Endothelial cell of hepatic sinusoid (primary cell): ENCODE measurements around the gene CPED1.
"Not testable (repeated sequence)": the region's sequence is repeated elsewhere in the genome, so short reads cannot be mapped to it uniquely, and the experiment has no call there.

Experiments used
- in situ Hi-C: cut with HindIII; loops from 2 replicates; pipeline ENCODE4 v1.10.0; 2017; ENCODE audit warnings: low sequenced_read_pairs

The CPED1 gene

DNA sequence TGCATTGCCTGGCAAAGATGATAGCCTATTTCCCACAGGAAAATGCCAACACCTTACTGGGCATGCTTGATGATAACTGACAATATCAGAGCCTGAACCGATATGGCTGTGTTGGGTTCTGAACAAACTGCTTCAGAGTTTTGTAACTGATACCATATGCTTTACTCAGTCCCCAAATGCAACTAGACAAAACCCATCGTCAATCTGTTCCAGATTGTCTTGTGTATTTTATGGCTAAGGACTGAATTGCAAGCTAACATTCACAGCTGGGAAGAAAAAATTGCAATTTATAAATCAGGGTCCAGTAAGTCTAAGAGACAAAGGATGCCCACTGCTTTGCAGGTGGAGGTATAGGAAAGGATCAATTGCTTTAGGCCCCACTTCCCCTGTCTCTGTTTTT is 223.5 kb downstream of the CPED1 start:
- in situ Hi-C loops, result loop anchor here (5.0 kb wide), 1 partner anchor 45 kb away; no protein-coding TSS in a partner anchor

DNA sequence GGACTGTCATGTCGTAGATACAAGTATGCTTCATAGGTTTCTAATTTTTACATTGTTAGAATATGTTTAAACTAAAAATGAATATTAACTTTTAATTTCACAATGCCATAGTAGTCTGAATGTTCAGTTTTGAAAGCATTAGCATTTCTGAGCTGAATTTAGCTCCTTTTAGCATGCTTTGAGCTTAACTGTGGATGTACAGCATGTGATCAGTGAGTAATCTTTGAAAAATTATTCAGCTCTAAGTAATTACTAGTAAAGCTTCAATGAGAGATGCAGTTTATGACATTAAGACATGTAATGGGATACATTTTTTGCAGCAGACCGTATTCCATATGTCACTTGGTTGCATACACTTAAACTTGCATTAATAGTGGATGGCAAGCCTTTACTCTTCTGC is 226.1 kb downstream of the CPED1 start:
- in situ Hi-C loops, result loop anchor here (5.0 kb wide), 1 partner anchor 43 kb away; no protein-coding TSS in a partner anchor

DNA sequence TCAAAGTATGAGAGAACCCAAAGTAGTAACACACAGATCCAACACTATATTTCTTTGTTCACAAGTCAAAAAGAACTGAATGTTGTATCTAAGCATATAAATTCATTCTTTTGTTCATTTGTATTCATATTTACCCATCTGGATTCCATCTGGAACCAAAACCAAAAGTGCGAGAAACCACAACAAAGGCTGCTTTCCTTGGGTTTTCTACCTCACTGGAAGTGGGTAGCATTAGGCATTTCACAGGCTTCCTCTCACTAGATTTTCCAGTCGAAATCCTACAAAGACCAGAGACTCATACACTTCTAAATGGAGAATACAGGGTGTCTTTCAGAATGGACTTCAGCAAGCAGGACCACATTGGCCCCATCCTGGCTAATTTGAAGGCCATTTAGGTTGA is 230.5 kb downstream of the CPED1 start:
- in situ Hi-C loops, result no loop called here

DNA sequence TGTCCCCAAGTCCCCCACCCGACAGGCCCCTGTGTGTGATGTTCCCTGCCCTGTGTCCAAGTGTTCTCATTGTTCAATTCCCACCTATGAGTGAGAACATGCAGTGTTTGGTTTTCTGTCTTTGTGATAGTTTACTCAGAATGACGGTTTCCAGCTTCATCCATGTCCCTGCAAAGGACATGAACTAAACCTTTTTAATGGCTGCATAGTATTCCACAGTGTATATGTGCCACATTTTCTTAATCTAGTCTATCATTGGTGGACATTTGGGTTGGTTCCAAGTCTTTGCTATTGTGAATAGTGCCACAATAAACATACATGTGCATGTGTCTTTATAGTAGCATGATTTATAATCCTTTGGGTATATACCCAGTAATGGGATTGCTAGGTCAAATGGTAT is 232.6 kb downstream of the CPED1 start:
- in situ Hi-C loops, result not testable (repeated sequence)

DNA sequence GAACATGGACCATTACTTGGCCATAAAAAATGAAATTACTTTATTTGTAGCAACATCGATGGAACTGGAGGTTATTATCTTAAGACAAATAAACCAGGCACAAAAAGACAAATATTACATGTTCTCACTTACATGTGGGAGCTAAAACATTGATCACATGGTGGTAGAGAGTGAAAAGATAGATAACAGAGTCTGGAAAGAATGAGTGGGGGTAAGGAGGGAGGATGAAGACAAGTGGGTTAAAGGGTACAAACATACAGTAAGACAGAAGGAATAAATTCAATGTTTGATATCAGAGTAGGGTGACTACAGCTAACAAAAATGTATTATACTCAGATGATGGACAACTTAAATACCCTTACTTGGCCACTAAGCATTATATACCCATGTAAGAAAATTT is 240.3 kb downstream of the CPED1 start:
- in situ Hi-C loops, result no loop called here

DNA sequence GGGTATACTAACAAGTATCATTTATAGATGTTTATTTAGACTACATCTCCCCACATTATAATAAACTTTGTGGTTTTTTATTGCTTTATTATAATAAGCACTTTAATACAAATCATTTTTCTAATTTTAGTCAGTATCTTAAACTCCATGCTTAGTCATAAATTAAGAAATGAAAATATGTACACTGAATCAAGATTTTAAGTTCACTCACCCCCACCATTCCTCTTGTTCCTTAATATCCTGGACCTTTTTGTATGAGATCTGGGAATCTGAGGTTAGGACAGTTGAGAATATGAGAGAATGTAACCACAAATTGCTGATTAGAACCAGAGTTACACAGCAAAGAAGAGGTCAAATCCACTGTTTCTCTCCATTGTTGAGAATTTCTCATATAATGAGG is 246.7 kb downstream of the CPED1 start:
- in situ Hi-C loops, result no loop called here

DNA sequence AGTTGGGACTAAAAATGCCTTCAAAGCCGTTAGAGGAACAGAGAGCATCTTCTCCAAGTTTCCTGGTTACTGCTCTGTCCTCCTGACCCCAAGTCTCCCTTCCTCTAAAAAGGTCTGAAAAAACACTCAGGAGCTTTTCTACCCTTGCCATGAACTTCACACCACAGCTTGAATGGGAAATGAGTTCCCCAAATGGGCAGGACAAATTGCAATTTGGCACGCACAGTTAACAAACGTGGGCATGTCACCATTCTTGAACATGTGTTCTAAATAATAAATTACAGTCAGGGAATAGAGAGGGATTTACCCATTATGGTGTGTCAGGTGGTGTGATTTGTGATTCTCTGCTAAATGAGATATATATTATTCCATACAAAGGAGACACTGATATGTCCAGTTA is 249.1 kb downstream of the CPED1 start:
- in situ Hi-C loops, result no loop called here

DNA sequence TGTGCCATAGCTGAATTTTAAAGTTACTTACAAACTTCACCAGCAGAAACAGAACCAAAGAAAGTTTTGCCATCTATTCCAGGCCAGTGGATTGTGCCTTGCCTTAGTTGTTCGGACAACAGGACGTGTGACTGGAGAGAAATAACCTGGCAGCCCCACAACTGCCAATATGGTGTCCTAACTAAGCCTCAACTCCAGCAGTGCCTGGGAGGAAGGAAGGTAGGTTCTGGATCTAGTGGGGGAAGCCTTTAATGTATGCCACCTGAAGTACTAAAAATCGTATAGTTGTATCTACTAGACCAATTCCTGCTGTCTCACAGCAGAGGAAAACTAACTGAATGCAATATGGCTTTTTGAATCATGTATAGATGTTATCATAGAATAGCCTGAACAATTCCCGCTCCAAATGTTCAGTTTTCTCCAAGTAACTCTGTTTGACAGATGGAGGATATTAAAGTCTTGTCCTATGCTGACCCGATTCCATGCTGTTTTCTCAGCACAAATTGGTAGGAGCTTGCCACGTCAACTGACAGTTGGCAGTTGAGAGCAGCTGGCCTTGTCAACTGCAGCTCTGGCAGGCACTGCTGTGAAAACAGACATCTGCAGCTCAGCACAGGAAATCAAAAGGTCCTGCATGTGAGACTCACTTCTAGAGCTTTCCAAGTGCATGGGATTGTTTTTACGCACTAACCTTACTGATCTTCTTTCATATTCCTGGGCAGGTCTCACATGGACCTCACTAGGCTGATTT is 255.8 kb downstream of the CPED1 start:
- in situ Hi-C loops, result no loop called here

DNA sequence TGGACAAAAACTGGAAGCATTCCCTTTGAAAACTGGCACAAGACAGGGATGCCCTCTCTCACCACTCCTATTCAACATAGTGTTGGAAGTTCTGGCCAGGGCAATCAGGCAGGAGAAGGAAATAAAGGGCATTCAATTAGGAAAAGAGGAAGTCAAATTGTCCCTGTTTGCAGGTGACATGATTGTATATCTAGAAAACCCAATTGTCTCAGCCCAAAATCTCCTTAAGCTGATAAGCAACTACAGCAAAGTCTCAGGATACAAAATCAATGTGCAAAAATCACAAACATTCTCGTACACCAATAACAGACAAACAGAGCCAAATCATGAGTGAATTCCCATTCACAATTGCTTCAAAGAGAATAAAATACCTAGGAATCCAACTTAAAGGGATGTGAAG is 262.9 kb downstream of the CPED1 start:
- in situ Hi-C loops, result not testable (repeated sequence)

DNA sequence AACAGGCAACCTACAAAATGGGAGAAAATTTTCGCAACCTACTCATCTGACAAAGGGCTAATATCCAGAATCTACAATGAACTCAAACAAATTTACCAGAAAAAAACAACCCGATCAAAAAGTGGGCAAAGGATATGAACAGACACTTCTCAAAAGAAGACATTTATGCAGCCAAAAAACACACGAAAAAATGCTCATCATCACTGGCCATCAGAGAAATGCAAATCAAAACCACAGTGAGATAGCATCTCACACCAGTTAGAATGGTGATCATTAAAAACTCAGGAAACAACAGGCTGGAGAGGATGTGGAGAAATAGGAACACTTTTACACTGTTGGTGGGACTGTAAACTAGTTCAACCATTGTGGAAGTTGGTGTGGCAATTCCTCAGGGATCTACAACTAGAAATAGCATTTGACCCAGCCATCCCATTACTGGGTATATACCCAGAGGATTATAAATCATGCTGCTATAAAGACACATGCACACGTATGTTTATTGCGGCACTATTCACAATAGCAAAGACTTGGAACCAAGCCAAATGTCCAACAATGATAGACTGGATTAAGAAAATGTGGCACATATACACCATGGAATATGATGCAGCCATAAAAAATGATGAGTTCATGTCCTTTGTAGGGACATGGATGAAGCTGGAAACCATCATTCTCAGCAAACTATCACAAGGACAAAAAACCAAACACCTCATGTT is 264.2 kb downstream of the CPED1 start:
- in situ Hi-C loops, result not testable (repeated sequence)

DNA sequence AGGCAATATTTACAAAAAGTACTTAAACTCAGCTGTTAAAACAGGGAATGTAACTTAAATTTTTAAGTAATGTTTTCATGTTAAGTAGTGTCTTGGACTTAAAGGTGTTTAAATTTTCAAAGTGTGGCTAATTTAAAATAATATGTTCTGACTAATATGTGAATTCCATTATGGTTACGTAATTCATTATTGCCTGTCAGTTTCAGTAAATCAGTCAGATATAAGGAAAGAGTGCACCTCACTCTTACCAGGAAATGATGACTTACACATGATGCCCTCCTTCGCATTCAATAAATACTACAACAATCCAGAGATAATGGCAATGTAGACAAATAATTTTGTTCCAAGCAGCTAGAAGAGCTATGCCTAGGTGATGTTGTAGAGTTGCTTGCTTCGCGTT is 271.3 kb downstream of the CPED1 start:
- in situ Hi-C loops, result loop anchor here (5.0 kb wide), 3 partner anchors 42 to 103 kb away; no protein-coding TSS in a partner anchor

DNA sequence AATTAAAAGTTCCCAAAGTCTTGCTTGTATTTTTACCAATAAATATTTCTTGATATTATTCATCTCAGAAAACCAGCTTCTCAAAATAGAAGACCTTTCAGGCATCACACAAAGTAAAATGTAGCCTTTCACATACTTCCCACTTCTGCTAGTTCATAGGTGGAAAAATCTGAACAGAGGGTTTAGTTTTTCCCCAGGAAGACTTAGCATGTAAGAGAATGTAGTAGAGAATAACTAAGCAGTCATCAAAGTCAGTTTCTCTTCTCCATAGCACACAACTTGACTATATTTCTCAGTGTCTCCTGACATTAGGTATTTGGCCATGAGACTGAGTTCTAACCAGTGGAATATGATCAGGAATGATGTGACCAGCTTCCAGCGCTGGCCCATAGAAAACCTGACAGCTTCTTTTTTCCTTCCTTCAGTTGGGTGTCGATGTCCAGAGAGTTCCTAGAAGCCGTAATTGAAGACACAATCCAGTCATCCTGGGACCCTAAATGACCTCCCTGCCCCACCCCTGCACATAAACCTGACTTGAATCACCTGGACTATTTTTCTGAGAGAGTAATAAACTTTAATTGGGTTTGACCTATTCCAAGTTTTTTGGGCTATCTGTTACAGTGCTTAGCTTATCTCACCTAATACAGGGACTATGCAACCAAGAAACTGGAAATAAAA is 272.8 kb downstream of the CPED1 start:
- in situ Hi-C loops, result loop anchor here (5.0 kb wide), 1 partner anchor 104 kb away; no protein-coding TSS in a partner anchor

DNA sequence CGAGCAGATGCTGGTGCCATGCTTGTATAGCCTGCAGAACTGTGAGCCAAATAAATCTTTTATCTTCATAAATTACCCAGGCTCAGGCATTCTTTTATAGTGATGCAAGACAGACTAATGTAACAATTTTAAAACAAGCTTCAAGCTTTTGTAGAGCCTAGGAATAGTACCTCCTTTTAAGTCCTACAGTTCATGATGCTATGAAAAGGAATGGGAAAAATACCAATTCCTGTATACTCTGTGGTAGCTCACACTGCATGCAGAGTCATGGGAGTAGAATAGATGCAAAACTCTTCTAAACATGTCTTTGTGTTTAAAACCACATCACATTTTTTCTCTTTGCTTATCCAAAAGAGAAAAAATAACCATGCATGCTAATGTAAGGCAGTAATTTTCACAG is 273.7 kb downstream of the CPED1 start:
- in situ Hi-C loops, result loop anchor here (5.0 kb wide), 1 partner anchor 105 kb away; no protein-coding TSS in a partner anchor

DNA sequence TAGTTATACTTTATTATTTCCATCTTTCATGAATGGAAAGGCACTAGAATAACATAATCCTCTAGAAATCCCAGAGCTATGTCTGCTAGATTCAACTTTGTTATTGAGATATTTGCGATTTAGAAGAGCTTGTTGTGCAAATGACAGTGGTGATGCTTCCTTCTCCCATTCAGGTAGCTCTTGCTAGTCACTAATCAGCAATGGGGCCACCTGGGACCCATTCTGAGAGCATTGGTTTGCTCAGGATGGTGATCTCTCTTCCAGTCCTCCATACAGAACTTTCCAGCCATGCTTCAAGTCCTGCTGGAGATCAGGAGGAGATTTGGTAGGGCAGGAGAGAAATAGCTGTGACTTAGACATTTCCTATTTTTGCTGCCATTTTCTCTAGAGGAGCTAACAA is 274.5 kb downstream of the CPED1 start:
- in situ Hi-C loops, result loop anchor here (5.0 kb wide), 1 partner anchor 106 kb away; no protein-coding TSS in a partner anchor

DNA sequence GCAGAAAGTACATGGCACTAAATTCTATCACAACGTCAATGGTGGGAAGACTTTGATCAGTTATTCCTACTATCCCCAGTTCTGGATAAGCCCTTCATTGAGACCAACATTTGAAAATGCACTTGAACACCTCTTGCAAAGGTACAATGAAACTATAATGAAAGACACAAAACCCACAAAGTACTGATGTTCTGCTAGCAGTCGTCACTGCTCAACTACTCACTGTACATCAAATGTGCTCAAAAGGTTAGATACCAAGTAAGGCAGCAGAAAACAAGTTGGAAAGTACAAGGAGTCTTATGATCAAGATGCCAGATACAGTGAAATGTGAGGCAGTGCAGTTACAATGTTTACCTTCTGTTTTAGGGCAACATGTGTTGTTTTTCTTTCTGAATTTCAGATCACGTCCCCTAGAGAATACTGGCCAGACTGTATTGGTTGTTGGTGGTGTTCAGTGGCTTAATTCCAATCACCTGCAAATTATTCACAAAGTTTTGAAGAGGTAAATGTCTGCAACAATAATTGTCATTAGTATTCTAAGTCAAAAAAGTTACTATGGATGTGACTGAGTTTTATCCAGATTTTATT is 277.9 kb downstream of the CPED1 start:
- in situ Hi-C loops, result no loop called here

DNA sequence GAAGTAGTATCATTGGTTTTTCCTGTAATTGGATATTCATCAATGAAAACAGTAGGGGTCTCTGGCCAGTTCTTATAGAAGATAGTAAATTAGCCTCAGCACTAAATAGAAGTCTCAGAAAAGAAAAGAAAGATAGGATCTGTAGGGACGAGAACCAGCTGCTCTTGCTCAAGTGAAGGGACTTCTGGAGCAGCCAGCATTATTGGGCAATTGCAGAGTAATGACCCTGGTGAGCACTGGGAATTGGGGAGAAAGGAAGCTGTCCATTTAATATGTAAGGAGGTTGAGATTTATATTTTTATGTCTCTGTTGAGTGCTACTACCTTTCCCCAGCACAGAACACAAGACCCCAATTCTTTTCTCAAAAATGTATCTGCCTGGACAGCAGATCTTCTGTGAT is 279.1 kb downstream of the CPED1 start:
- in situ Hi-C loops, result no loop called here

DNA sequence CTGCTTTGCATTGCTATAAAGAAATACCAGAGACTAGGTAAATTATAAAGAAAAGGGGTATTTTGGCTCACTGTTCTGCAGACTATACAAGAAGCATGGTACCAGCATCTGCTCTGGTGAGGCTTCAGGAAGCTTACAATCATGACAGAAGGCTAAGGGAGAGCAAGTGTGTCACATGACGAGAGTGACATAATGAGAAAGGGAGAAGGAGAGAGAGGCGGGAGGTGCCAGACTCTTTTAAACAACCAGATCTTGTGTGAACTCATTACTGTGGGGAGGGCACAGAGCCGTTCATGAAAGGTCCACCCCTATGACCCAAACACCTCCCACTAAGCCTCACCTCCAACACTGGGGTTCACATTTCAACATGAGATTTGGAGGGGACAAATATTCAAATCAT is 281.3 kb downstream of the CPED1 start:
- in situ Hi-C loops, result no loop called here

DNA sequence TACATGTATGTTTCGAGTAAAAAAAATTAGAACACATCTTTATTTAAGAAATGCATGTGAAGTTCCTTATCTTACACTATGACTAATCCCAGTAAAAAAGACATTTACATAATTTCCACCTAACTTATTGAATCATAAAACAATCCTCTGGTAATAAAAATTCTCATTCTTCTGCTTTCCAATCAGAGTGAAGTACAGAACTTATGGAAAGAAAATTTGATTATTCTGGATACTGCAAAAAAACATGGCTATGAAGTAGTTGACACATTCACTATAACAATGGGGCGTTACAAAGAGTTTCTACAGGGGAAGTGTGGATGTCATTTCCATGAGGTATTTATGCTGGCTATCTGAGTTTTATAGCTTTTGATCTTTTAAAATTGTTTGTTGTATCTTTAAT is 282.6 kb downstream of the CPED1 start:
- in situ Hi-C loops, result no loop called here

DNA sequence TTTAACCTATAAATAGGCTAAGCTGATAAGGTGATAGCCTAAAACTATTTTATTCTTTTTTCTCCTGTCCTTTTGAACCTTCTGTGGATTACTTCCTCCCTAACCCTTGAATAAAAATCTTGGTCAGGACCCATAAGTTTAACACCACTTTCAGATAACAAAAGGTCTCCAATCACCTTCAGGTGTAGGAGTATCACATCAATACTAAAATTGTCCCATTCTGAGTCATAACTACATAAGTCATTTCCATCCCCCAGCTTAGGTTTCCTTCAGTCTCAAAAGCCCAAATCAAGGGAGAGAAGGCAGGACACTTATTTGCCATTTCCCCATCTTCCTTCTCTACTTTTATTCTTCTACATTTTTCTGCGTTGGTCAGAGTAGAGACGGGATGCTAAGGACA is 283.4 kb downstream of the CPED1 start:
- in situ Hi-C loops, result no loop called here

DNA sequence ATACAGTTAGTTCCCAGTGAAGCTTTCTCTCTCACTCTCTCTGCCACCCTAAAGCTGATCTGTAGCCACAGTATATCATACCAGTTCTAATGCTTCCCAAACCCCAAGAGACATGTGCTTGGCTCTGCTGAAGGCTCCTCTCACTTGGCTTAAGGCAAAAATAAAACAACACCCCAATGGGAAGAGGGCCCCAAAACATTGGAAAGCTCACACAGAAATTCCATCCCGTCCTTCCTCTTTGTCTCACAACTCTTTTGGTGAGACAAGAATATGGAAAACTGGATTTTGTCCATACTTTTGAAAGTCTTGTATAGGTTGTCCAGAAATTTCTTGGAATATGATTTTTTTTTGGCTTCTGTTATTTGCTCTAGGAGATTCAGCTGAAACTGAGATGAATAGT is 284.2 kb downstream of the CPED1 start:
- in situ Hi-C loops, result no loop called here

DNA sequence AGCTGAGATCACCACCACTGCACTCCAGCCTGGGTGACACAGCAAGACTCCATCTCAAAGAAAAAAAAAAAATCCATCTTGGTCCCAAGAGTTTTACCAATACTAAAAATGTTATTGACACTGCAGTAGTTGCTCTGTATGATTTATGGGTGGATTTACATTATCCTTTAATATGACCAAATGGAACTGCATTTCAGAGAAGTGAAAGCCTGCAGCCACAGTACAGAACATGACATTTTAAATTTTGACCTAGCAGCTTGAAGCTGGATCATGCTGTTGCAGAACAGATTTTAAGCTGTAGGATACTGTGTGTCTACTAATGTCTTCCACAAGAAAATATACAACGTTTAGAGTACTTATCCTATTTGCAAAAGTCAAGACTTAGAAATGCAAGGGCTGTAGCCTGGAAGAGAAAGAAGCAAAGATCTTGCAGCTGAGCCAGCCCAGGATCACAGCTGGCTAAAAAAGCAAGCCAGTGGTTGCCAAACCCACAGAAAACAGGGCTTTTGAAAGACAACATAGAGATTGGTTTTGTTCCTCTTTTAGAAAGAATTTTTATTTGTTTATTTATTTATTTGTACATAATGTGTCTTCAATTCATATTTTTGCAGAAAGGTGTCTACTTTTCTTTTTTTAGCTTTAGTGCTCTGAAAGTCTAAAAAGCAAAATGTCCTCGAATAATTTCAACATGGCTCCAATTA is 285.1 kb downstream of the CPED1 start:
- in situ Hi-C loops, result no loop called here
